Measurements from ENCODE around the gene POM121L2.

POM121L2 gene

DNA sequence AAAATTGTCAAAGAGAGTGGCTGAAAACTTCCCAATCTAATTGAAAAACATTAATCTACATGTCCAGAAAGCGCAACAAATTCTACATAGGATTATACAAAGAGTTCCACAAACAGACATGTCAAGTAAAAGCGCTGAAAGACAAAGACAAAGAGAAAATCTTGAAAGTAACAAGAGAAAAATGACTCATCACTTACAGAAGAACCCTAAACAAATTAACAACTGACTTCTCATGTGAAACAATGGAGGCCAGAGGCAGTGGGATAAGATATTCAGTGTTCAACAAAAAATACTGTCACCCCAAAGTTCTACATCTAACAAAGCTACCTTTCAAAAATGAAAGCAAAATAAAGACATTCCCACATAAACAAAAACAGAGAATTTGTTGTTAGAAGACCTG lies 2.0 kb upstream of the POM121L2 start:
- H3K27me3 ChIP-seq (ENCODE audit: control insufficient read depth, insufficient read depth, low read length), result peaks cover 36% of the 10 kb centered on the region

DNA sequence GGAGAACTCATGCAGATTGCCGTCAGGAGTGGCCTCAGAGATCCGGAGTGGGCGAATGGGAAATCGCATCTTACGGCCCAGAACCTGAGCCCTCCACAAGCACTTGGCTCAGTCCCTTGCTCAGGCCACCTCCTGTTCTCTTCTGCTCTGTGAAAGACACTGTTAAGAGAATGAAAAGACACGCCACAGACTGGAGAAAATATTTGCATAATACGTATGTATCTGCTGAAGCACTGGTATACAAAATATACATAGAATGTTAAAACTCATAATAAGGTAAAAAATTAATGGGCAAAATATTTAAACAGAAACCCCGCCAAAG lies 838 bp upstream of the POM121L2 start:
- Histone ChIP-seq H3K9me3 (ENCODE audit: control insufficient read depth, low read length) (no peaks in the 10 kb centered on the region), H3K4me1 (ENCODE audit: control insufficient read depth, insufficient read depth, low read length) (peaks cover 9% of the 10 kb centered on the region), H3K36me3 (ENCODE audit: control insufficient read depth, insufficient read depth, low read length) (no peaks in the 10 kb centered on the region), H3K9ac (ENCODE audit: low read length) (no peak overlapping the region), H3K27me3 (ENCODE audit: control insufficient read depth, insufficient read depth, low read length) (peaks cover 37% of the 10 kb centered on the region), H3K4me3 (ENCODE audit: low read length) (no peak overlapping the region)

More for the DNA sequence above, 2.0 kb upstream of the POM121L2 start:
- Histone ChIP-seq H3K4me1 (ENCODE audit: control insufficient read depth, insufficient read depth, low read length) (peaks cover 9% of the 10 kb centered on the region), H3K9ac (ENCODE audit: low read length) (no peak overlapping the region), H3K36me3 (ENCODE audit: control insufficient read depth, insufficient read depth, low read length) (no peaks in the 10 kb centered on the region), H3K4me3 (ENCODE audit: low read length) (no peak overlapping the region), H3K9me3 (ENCODE audit: control insufficient read depth, low read length) (no peaks in the 10 kb centered on the region)

DNA sequence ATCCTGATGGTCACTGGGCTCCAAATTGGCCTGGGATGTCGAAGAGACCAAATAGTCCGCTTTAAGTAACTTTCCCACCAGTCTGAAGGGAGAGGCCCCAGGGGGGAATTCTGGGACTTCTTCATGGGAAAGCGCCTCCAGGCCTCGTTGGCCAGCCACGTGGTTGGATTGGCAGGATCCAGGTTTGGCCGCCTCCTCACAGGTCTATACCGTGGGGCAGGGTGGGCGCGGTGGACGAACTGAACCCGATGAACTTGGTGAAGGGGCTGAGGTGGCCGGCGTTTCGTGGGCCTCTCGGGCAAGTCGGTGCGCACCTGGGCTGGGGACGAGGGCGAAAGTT lies 297 bp downstream of the POM121L2 start:
- Histone ChIP-seq H3K4me1 (ENCODE audit: control insufficient read depth, insufficient read depth, low read length) (peaks cover 9% of the 10 kb centered on the region), H3K36me3 (ENCODE audit: control insufficient read depth, insufficient read depth, low read length) (no peaks in the 10 kb centered on the region), H3K4me3 (ENCODE audit: low read length) (no peak overlapping the region), H3K27me3 (ENCODE audit: control insufficient read depth, insufficient read depth, low read length) (peaks cover 39% of the 10 kb centered on the region), H3K9me3 (ENCODE audit: control insufficient read depth, low read length) (no peaks in the 10 kb centered on the region), H3K9ac (ENCODE audit: low read length) (no peak overlapping the region)

DNA sequence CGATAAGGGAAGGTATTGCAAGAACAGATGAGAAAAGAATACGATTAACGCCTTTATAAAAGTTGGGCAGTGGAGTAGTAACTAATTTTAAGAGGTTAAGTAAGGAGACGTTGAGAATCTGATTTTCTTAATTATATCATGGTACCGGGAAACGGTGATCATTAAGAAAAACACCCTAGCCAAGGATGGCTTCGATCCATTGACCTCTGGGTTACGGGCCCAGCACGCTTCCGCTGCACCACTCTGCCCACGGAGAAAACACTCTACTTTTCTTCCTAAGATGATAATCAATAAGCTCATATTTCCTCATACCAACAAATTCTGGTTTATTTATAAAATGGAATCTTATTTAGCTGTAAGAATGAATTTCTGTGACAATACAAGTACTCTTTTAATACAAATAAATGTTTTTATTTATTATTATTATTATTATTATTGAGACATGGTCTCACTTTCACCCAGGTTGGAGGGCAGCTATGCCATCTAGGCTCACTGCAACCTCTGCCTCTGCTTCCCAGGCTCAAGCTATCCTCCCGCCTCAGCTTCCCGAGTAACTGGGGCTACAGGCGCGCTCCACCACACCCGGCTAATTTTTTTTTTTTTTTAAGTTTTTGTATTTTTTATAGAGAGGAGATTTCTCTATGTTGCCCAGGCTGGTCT lies 8.3 kb downstream of the POM121L2 start:
- H3K27me3 ChIP-seq (ENCODE audit: control insufficient read depth, insufficient read depth, low read length), result peaks cover 22% of the 10 kb centered on the region
- H3K9me3 ChIP-seq (ENCODE audit: control insufficient read depth, low read length), result no peaks in the 10 kb centered on the region
- no peaks in the 10 kb centered on the region for H3K36me3 ChIP-seq (ENCODE audit: control insufficient read depth, insufficient read depth, low read length)

DNA sequence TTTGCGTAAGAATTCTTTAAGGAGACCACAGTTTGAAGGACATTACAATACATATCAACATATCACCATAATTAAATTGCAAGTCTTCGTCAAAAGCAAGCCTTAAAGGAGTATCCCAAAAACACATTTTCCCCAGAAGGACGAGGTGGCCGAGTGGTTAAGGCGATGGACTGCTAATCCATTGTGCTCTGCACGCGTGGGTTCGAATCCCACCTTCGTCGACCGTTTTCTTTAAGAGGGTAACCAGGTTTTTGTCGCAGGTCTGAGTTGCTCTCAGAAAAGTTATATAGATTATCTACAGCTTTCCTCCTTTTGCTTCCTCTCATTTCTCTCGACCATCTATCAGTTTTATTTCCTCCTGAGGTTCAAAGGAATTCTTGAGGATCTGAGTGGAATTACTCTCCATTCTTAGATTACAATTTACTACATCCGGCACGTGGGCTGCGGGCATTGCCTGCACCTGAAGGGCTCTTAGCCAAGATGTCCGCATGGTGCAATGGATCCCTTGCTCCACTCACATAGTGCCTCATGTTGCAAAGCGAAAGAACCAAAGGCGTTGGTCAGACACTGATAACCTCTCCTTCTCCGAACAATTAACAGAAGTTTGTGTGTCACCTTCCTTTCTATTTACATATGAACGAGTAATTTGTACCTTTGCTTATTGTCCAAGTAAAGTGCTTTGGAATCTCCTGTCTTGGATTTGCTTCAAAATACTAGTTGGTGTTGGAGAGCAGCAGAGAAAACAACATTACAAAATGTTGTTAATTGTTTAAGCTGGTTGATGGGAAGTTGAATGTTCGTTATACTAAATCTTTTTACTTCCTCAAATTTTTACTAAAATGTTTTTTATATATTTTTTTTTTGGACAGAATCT lies 14.0 kb downstream of the POM121L2 start:
- Histone ChIP-seq H3K4me3 (ENCODE audit: low read length) (no peak overlapping the region), H3K27me3 (ENCODE audit: control insufficient read depth, insufficient read depth, low read length) (peaks cover 65% of the 10 kb centered on the region), H3K36me3 (ENCODE audit: control insufficient read depth, insufficient read depth, low read length) (no peaks in the 10 kb centered on the region), H3K9ac (ENCODE audit: low read length) (no peak overlapping the region), H3K4me1 (ENCODE audit: control insufficient read depth, insufficient read depth, low read length) (no peaks in the 10 kb centered on the region), H3K9me3 (ENCODE audit: control insufficient read depth, low read length) (no peaks in the 10 kb centered on the region)

More for the DNA sequence above, 8.3 kb downstream of the POM121L2 start:
- Histone ChIP-seq H3K4me1 (ENCODE audit: control insufficient read depth, insufficient read depth, low read length) (no peaks in the 10 kb centered on the region), H3K9ac (ENCODE audit: low read length) (no peak overlapping the region), H3K4me3 (ENCODE audit: low read length) (no peak overlapping the region)

DNA sequence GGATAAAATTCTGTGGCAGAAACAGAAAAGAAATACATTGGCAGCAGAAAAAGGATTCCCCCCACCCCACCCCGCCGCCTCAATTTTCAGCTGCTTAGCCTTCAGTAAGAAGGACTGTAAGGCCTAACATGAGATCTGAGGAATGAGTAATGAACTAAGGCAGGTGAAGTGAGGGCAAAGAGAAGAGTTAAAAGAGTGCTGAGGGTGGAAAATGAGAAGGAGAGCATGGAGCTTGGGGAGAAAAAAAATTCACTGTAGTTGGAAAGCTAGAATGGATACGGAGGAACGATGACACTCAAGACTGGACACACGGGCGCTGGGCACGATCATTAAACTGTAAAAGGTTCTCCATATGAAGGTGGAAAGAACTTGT lies 14.6 kb downstream of the POM121L2 start:
- Histone ChIP-seq H3K9ac (ENCODE audit: low read length) (no peak overlapping the region), H3K36me3 (ENCODE audit: control insufficient read depth, insufficient read depth, low read length) (no peaks in the 10 kb centered on the region), H3K4me1 (ENCODE audit: control insufficient read depth, insufficient read depth, low read length) (no peaks in the 10 kb centered on the region), H3K27me3 (ENCODE audit: control insufficient read depth, insufficient read depth, low read length) (peaks cover 60% of the 10 kb centered on the region), H3K9me3 (ENCODE audit: control insufficient read depth, low read length) (no peaks in the 10 kb centered on the region), H3K4me3 (ENCODE audit: low read length) (no peak overlapping the region)

DNA sequence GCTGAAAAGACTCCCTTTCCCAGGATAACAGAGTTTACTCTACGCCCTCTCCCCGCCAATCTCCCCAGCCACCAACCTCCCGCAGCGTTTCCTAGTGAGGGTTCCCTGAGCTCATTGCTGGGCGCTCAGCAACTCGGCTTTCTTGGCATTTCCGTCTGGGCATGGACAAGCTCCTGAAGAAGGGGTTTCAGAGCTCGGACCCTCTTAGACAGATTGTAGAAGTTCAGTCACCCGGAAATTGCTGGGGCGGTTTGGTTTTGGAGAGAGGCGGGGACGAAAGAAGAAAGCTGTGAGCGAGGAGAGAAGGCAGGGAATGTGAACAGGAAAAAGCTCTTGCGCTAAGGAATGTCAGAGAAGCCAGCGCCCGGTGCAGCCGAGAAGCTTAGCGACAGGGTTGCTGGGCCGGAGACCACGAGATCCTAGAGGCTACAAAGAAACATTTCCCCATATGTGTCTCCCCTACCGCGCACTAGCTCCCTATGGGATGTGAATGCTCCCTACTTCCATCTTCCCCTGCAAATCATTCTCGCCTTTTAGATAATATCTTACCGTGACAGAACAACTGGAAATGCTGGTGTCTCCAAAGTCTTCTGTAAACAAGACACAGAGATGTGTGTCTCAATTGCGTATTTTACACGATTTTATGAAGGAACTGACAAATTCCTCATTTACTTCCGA lies 15.8 kb downstream of the POM121L2 start:
- H3K9ac ChIP-seq (ENCODE audit: low read length), result no peak overlapping the region
- H3K9me3 ChIP-seq (ENCODE audit: control insufficient read depth, low read length), result no peaks in the 10 kb centered on the region
- no peaks in the 10 kb centered on the region for H3K36me3 ChIP-seq (ENCODE audit: control insufficient read depth, insufficient read depth, low read length)
- peaks cover 61% of the 10 kb centered on the region for H3K27me3 ChIP-seq (ENCODE audit: control insufficient read depth, insufficient read depth, low read length)
- H3K4me1 ChIP-seq (ENCODE audit: control insufficient read depth, insufficient read depth, low read length), result no peaks in the 10 kb centered on the region
- no peak overlapping the region for H3K4me3 ChIP-seq (ENCODE audit: low read length)

DNA sequence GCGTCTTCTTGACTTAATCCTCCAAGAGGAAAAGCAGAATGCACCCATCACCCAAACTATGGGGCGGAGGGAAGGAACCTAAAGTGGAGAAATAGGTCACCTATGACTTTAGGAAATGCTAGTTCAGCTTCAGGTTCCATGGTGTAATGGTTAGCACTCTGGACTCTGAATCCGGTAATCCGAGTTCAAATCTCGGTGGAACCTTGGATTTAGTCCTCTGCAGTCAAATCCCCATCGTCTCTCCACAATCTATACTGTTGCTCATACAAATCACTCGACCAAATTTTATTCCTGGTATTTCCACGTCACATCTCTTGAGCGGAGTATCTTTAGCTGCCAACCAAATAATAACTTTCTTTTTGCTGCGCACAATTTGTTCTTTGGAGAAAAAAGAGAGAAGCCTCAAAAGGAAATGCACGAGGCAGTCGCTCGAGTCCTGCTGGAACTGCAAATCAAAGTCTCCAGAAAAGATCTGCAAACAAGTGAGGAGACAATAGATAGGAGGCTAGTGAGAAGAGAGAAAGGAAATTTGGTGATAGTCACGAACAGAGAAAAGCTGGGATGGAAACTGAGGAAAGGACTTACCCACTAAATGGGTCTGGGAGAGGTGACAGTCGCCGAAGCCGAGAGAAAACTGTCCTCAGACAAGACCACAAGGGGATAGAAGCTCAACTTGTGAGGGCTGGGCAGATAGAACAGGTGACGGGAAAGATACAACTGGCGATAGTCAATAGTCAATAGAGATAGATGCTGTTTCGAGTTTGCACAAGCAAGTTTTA lies 16.6 kb downstream of the POM121L2 start:
- Histone ChIP-seq H3K4me3 (ENCODE audit: low read length) (no peak overlapping the region), H3K27me3 (ENCODE audit: control insufficient read depth, insufficient read depth, low read length) (peaks cover 68% of the 10 kb centered on the region), H3K9me3 (ENCODE audit: control insufficient read depth, low read length) (no peaks in the 10 kb centered on the region), H3K36me3 (ENCODE audit: control insufficient read depth, insufficient read depth, low read length) (no peaks in the 10 kb centered on the region), H3K4me1 (ENCODE audit: control insufficient read depth, insufficient read depth, low read length) (no peaks in the 10 kb centered on the region), H3K9ac (ENCODE audit: low read length) (no peak overlapping the region)

DNA sequence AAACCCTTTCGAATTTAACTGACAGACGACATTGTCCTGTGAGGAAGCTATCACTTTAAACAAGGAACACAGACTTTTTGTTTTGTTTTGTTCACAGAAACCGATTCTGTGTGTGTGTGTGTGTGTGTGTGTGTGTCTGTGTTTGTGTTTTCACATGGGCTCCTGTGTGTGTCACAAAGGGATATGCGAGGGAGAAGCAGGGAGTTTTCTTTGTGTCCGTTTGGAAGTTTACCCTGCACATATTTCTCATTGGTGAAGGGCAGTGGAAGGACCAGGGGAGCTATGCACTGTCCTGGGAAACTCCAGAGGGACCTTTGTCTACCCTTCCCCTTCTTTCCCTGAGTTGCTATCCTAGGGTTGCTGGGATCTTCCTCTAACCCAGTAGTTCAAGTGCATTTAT lies 17.7 kb downstream of the POM121L2 start:
- no peak overlapping the region for H3K4me3 ChIP-seq (ENCODE audit: low read length)
- H3K27me3 ChIP-seq (ENCODE audit: control insufficient read depth, insufficient read depth, low read length), result peaks cover 78% of the 10 kb centered on the region

DNA sequence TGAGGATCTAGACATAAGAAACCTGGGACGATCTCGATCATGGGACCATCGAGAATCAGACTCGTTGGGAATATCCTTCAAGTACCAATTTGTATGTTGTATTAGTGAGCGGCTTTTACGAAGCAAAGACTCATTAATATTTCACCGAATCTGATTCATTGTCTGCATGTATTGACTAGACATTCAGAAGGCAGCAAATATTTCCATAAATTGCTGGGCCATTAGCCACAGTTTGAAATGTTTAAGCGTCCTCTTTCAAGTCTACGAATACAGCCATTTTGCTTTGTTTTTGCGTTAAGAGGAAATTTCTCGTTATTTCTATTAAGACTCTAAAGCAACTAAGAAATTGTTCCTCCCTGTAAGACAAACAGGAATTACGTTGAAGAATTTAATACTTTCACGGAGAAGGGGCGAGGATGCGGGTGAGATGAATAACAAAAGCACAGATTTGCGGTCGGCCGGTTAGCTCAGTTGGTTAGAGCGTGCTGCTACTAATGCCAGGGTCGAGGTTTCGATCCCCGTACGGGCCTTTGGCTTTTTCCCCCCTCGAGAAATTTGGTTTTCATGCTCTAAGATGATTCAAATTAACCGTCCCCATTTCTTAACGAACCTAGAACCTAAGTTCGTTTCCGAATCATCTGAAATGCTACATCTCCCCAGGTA lies 18.5 kb downstream of the POM121L2 start:
- Histone ChIP-seq H3K36me3 (ENCODE audit: control insufficient read depth, insufficient read depth, low read length) (no peaks in the 10 kb centered on the region), H3K27me3 (ENCODE audit: control insufficient read depth, insufficient read depth, low read length) (peaks cover 87% of the 10 kb centered on the region), H3K9ac (ENCODE audit: low read length) (no peak overlapping the region), H3K9me3 (ENCODE audit: control insufficient read depth, low read length) (no peaks in the 10 kb centered on the region), H3K4me3 (ENCODE audit: low read length) (no peak overlapping the region), H3K4me1 (ENCODE audit: control insufficient read depth, insufficient read depth, low read length) (no peaks in the 10 kb centered on the region)

More for the DNA sequence above, 17.7 kb downstream of the POM121L2 start:
- no peaks in the 10 kb centered on the region for H3K4me1 ChIP-seq (ENCODE audit: control insufficient read depth, insufficient read depth, low read length)
- H3K36me3 ChIP-seq (ENCODE audit: control insufficient read depth, insufficient read depth, low read length), result no peaks in the 10 kb centered on the region
- no peaks in the 10 kb centered on the region for H3K9me3 ChIP-seq (ENCODE audit: control insufficient read depth, low read length)
- H3K9ac ChIP-seq (ENCODE audit: low read length), result no peak overlapping the region

DNA sequence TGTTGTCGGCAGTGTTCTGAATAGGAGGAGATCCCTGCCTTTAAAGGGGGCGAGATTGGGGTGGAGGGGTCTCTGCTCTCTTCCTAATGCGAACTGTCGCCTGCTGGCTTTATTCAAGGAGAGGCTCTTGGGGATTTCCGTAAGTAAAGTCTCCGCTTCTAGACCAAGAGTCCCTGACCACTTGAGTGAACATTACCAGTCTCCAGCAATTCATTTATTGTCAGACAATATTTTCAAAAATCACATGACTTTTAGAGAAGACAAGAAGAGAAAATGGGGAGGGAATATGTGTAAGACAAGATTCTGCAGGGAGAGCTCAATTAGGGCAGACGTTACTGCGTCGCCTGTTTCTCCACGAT lies 21.2 kb downstream of the POM121L2 start:
- H3K9ac ChIP-seq (ENCODE audit: low read length), result no peak overlapping the region
- H3K9me3 ChIP-seq (ENCODE audit: control insufficient read depth, low read length), result no peaks in the 10 kb centered on the region
- H3K4me1 ChIP-seq (ENCODE audit: control insufficient read depth, insufficient read depth, low read length), result no peaks in the 10 kb centered on the region
- H3K4me3 ChIP-seq (ENCODE audit: low read length), result no peak overlapping the region
- peaks cover 88% of the 10 kb centered on the region for H3K27me3 ChIP-seq (ENCODE audit: control insufficient read depth, insufficient read depth, low read length)
- no peaks in the 10 kb centered on the region for H3K36me3 ChIP-seq (ENCODE audit: control insufficient read depth, insufficient read depth, low read length)
